HCT116 (cell line): ENCODE measurements around the gene MAN2B2. TPM values are rescaled to one million over a fixed set of nuclear protein-coding genes. Genes with fewer than 3 reads are reported as not detected.

Experiments
- ATAC-seq: fragments of 200-7000 bp; cut with Tn5 transposase; 2 replicates; pipeline ENCODE4 v1.9.1; 2020; ENCODE audit warnings: mild to moderate bottlenecking, moderate library complexity
- BruUV-seq: library from RNA; stranded (reverse); fragments of 400-500 nt; replicated peaks from 2 replicates; lab custom pipeline; 2021; lab: Mats Ljungman, UMichigan
- CTCF ChIA-PET: fragments of 300-600 bp; sonication (Branson Sonifier 250); formaldehyde crosslinking; loops from one replicate; lab custom pipeline; 2021; ENCODE audit warnings: antibody characterized with exemption; lab: Charles Lee
- POLR2A ChIA-PET: fragments of 300-600, 350-600 bp; sonication (Branson Sonifier 250); formaldehyde crosslinking; loops from one replicate; lab custom pipeline; 2021; ENCODE audit warnings: antibody characterized with exemption; lab: Charles Lee
- RAD21 ChIA-PET, 2 experiments: fragments of 300-600 bp; sonication (Branson Sonifier 250); formaldehyde crosslinking; loops; one replicate each; lab custom pipeline; 2023; ENCODE audit warnings: low total read pairs in 2 of 2; ENCODE audit not compliant: uncharacterized antibody in 2 of 2, unreplicated experiment in 2 of 2, low non-redundant PET in 1 of 2; lab: Charles Lee
- DNase-seq: peaks from one replicate; pipeline ENCODE4 v3.0.0-alpha.2; 2010; ENCODE audit warnings: low read depth, low spot score
- H2AFZ ChIP-seq: fragments of 200-600 bp; shearing (Covaris generic), sonication (generic); 2 replicates; pipeline ENCODE4 v1.6.1; 2017; ENCODE audit warnings: low read depth, mixed run types, mixed read lengths, antibody characterized with exemption, low read length; ENCODE audit not compliant: poor library complexity, severe bottlenecking
- H3K27ac ChIP-seq: 2 replicates; pipeline ENCODE4 v1.5.1; 2012; ENCODE audit warnings: low read depth, low read length
- H3K27me3 ChIP-seq: fragments of 200-600 bp; sonication (generic); 2 replicates; pipeline ENCODE4 v1.6.1; 2016; ENCODE audit warnings: mixed run types, low read length, mixed read lengths; ENCODE audit not compliant: insufficient read depth
- H3K36me3 ChIP-seq, 2 experiments: fragments of 200-500 bp in 1 of 2; fragments of 200-600 bp in 1 of 2; sonication (Bioruptor generic) in 1 of 2; sonication (generic) in 1 of 2; 2 replicates each; pipeline versions ENCODE4 v1.5.1 to v1.6.1; 2014 to 2016; ENCODE audit warnings: low read length in 2 of 2, inconsistent platforms in 1 of 2, mixed read lengths in 1 of 2, mixed run types in 1 of 2; ENCODE audit not compliant: insufficient read depth in 2 of 2, control insufficient read depth in 1 of 2
- H3K4me1 ChIP-seq, 2 experiments: fragments of 200-600 bp in 1 of 2; sonication (generic) in 1 of 2; 2 replicates each; pipeline versions ENCODE4 v1.5.1 to v1.6.1; 2012 to 2017; ENCODE audit warnings: low read length in 2 of 2, inconsistent platforms in 1 of 2, mild to moderate bottlenecking in 1 of 2, mixed read lengths in 1 of 2, mixed run types in 1 of 2, moderate library complexity in 1 of 2; ENCODE audit not compliant: insufficient read depth in 2 of 2, control insufficient read depth in 1 of 2
- H3K4me2 ChIP-seq: fragments of 200-600 bp; sonication (generic); 2 replicates; pipeline ENCODE4 v1.6.1; 2017; ENCODE audit warnings: mixed run types, low read length, mixed read lengths
- H3K4me3 ChIP-seq, 2 experiments: fragments of 200-600 bp in 1 of 2; sonication (generic) in 1 of 2; replicated peaks in 1 of 2; 2 replicates each; pipeline ENCODE4 v1.5.1; 2011 to 2016; ENCODE audit warnings: low read length in 2 of 2, control low read depth in 1 of 2, low read depth in 1 of 2, mild to moderate bottlenecking in 1 of 2, mixed read lengths in 1 of 2, mixed run types in 1 of 2
- H3K79me2 ChIP-seq: fragments of 200-600 bp; sonication (generic); 2 replicates; pipeline ENCODE4 v1.6.1; 2017; ENCODE audit warnings: mild to moderate bottlenecking, mixed run types, low read length, moderate library complexity, mixed read lengths; ENCODE audit not compliant: insufficient read depth
- H3K9ac ChIP-seq: fragments of 200-600 bp; sonication (generic); 2 replicates; pipeline ENCODE4 v1.6.1; 2016; ENCODE audit warnings: low read length, mixed read lengths
- H3K9me2 ChIP-seq: fragments of 200-600 bp; sonication (generic), shearing (Covaris generic); 2 replicates; pipeline ENCODE4 v1.6.1; 2017; ENCODE audit warnings: mixed run types, mild to moderate bottlenecking, moderate library complexity; ENCODE audit not compliant: insufficient read depth
- H3K9me3 ChIP-seq, 2 experiments: fragments of 200-500 bp in 1 of 2; fragments of 200-600 bp in 1 of 2; sonication (Bioruptor generic) in 1 of 2; sonication (generic) in 1 of 2; 2 replicates each; pipeline ENCODE4 v1.6.1; 2014 to 2017; ENCODE audit warnings: low read length in 2 of 2, mixed read lengths in 2 of 2, inconsistent platforms in 1 of 2, low read depth in 1 of 2, mild to moderate bottlenecking in 1 of 2, mixed run types in 1 of 2, moderate library complexity in 1 of 2; ENCODE audit not compliant: control insufficient read depth in 1 of 2, insufficient read depth in 1 of 2
- H4K20me1 ChIP-seq: fragments of 200-600 bp; sonication (generic), shearing (Covaris generic); 2 replicates; pipeline ENCODE4 v1.6.1; 2017; ENCODE audit warnings: mixed run types, mild to moderate bottlenecking, moderate library complexity; ENCODE audit not compliant: insufficient read depth
- ELF1 ChIP-seq: IDR thresholded peaks from 2 replicates; pipeline ENCODE4 v1.6.1; 2012; ENCODE audit warnings: low read depth, borderline replicate concordance
- EZH2 ChIP-seq: fragments of 200-600 bp; sonication (generic); IDR thresholded peaks from 2 replicates; pipeline ENCODE4 v1.6.1; 2017; ENCODE audit warnings: antibody characterized with exemption, mixed run types
- JUND ChIP-seq: IDR thresholded peaks from 2 replicates; pipeline ENCODE4 v1.6.1; 2012
- MAX ChIP-seq: IDR thresholded peaks from 2 replicates; pipeline ENCODE4 v1.6.1; 2012
- POLR2A ChIP-seq: IDR thresholded peaks from 2 replicates; pipeline ENCODE4 v1.7.0; 2011; ENCODE audit warnings: borderline replicate concordance; ENCODE audit not compliant: insufficient read depth, insufficient read length; ENCODE audit errors: extremely low read depth
- POLR2AphosphoS5 ChIP-seq: IDR thresholded peaks from 2 replicates; pipeline ENCODE4 v1.6.1; 2011; ENCODE audit warnings: mild to moderate bottlenecking, low read depth, low read length, moderate library complexity
- RAD21 ChIP-seq: IDR thresholded peaks from 2 replicates; pipeline ENCODE4 v1.6.1; 2012; ENCODE audit warnings: low read depth, mild to moderate bottlenecking
- REST ChIP-seq: IDR thresholded peaks from 2 replicates; pipeline ENCODE4 v1.6.1; 2012; ENCODE audit warnings: low read depth
- SIN3A ChIP-seq: IDR thresholded peaks from 2 replicates; pipeline ENCODE4 v1.6.1; 2012; ENCODE audit warnings: low read depth
- SP1 ChIP-seq: IDR thresholded peaks from 2 replicates; pipeline ENCODE4 v1.6.1; 2012; ENCODE audit warnings: low read depth
- SRF ChIP-seq: IDR thresholded peaks from 2 replicates; pipeline ENCODE4 v1.6.1; 2012; ENCODE audit warnings: low read depth
- intact Hi-C: fragments of 100-400 bp; cut with micrococcal nuclease; formaldehyde crosslinking; loops from 2 replicates; pipeline ENCODE4 v1.10.0; 2022
- total RNA-seq: library from RNA; stranded (reverse); gene quantifications from one replicate; pipeline ENCODE4 v1.2.1, GENCODE V29; 2021; ENCODE audit not compliant: unreplicated experiment
- TF ChIP-seq, protein P1 (sequence below): IDR thresholded peaks from 2 replicates; pipeline ENCODE4 v1.6.1; 2011; ENCODE audit warnings: mild to moderate bottlenecking, low read length, moderate library complexity; ENCODE audit not compliant: insufficient replicate concordance; ENCODE audit errors: extremely low read depth

MAN2B2 gene
- total RNA-seq, 1 experiment from 2014 or later, result 18.0 TPM

DNA sequence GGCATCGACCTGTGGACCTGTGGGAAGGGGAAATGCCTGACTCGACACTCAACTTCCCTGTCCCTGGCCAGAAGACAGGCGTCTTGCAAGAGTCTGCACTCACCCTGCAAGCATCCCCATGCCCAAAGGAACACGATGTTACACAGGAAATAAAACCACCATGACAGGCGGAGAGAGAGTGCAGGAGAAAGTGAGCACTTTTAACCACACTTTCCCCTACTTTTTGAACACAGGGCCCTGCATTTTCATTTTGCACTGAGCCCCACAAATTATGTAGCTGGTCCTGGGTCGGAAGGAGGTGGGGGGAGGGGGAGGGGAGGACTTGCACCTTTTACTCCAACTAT, 13.8 kb upstream of the MAN2B2 start:
- Histone ChIP-seq H4K20me1 (no peaks in the 10 kb centered on the region), H3K79me2 (no peaks in the 10 kb centered on the region), H3K9ac (no peak overlapping the region), H3K4me2 (no peak overlapping the region), H3K9me2 (no peaks in the 10 kb centered on the region), H3K27me3 (peaks cover 48% of the 10 kb centered on the region), H3K27ac (no peak overlapping the region), H3K9me3 (no peaks in the 10 kb centered on the region), H2AFZ (no peak overlapping the region), H3K36me3 (no peaks in the 10 kb centered on the region), H3K4me3 (no peak overlapping the region), H3K4me1 (no peaks in the 10 kb centered on the region)
- POLR2A ChIA-PET, result no interaction called here
- CTCF ChIA-PET, result interaction anchor here (1.5 kb wide), 1 partner anchor 13 kb away, joined by 4 read pairs; no protein-coding TSS in a partner anchor
- intact Hi-C loops, result no loop called here
- BruUV-seq, result no TSS peak
- no peak for DNase-seq
- ATAC-seq, result no peak
- RAD21 ChIA-PET, result no interaction called here
- TF ChIP-seq POLR2A, result no peak
- no peak for TF ChIP-seq MAX
- TF ChIP-seq JUND, result no peak
- no peak for TF ChIP-seq ELF1
- TF ChIP-seq, protein P1, sequence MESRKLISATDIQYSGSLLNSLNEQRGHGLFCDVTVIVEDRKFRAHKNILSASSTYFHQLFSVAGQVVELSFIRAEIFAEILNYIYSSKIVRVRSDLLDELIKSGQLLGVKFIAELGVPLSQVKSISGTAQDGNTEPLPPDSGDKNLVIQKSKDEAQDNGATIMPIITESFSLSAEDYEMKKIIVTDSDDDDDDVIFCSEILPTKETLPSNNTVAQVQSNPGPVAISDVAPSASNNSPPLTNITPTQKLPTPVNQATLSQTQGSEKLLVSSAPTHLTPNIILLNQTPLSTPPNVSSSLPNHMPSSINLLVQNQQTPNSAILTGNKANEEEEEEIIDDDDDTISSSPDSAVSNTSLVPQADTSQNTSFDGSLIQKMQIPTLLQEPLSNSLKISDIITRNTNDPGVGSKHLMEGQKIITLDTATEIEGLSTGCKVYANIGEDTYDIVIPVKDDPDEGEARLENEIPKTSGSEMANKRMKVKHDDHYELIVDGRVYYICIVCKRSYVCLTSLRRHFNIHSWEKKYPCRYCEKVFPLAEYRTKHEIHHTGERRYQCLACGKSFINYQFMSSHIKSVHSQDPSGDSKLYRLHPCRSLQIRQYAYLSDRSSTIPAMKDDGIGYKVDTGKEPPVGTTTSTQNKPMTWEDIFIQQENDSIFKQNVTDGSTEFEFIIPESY, result no peak
- no peak for TF ChIP-seq SP1
- TF ChIP-seq SRF, result no peak
- no peak for TF ChIP-seq POLR2AphosphoS5
- TF ChIP-seq EZH2, result no peak
- TF ChIP-seq REST, result no peak
- TF ChIP-seq SIN3A, result no peak
- no peak for TF ChIP-seq RAD21
